Prostate gland (tissue), 2 donors: ENCODE results near the gene CCDC92. TPM values are rescaled to one million over a fixed set of nuclear protein-coding genes. Genes with fewer than 3 reads are reported as not detected.

Experiments used
- DNase-seq: peaks from one replicate; pipeline ENCODE4 v3.0.0-alpha.2; 2019; ENCODE audit warnings: low spot score
- H3K27ac ChIP-seq, 2 donors: fragments of 200-600 bp; sonication (generic); 2 replicates each; pipeline ENCODE4 v1.5.1; 2017 to 2019
- H3K27me3 ChIP-seq: fragments of 200-600 bp; sonication (generic); replicated peaks from 2 replicates; pipeline ENCODE4 v1.5.1; 2019; ENCODE audit not compliant: insufficient read depth
- H3K36me3 ChIP-seq, 2 donors: fragments of 200-600 bp; sonication (generic); 1 replicate in 1 of 2; 2 replicates in 1 of 2; pipeline versions ENCODE4 v1.5.1 to v1.8.1; 2017 to 2019
- H3K4me1 ChIP-seq: fragments of 200-600 bp; sonication (generic); replicated peaks from 2 replicates; pipeline ENCODE4 v1.5.1; 2019
- H3K4me3 ChIP-seq, 2 donors: fragments of 200-600 bp; sonication (generic); 2 replicates each; pipeline ENCODE4 v1.5.1; 2017 to 2019
- H3K9me3 ChIP-seq: fragments of 200-600 bp; sonication (generic); 2 replicates; pipeline ENCODE4 v1.5.1; 2017
- CTCF ChIP-seq, 4 experiments: fragments of 200-600 bp in 2 of 4; fragments of 450-650 bp in 2 of 4; sonication (generic) in 2 of 4; IDR thresholded peaks; 1 replicate in 3 of 4; 2 replicates in 1 of 4; pipeline ENCODE4 v1.5.1; 2016 to 2019; ENCODE audit warnings: antibody characterized with exemption in 4 of 4, mild to moderate bottlenecking in 2 of 4, moderate library complexity in 2 of 4
- POLR2A ChIP-seq: fragments of 450-650 bp; IDR thresholded peaks from one replicate; pipeline ENCODE4 v1.6.1; 2016; ENCODE audit warnings: antibody characterized with exemption, mild to moderate bottlenecking
- POLR2AphosphoS5 ChIP-seq: sonication (generic); formaldehyde crosslinking; IDR thresholded peaks from one replicate; pipeline ENCODE4 v1.6.1; 2017; ENCODE audit warnings: antibody characterized with exemption
- WGBS: methylation state at CpG from one replicate; pipeline ENCODE4 v1.1.5; 2018; 5-methylcytosine and 5-hydroxymethylcytosine counted together
- intact Hi-C: fragments of 100-400 bp; cut with DNase I; formaldehyde crosslinking; loops from one replicate; pipeline ENCODE4 v1.14.2; 2022
- total RNA-seq, 2 donors: library from RNA; depleted of rRNA; stranded (reverse); fragments of >200 nt; gene quantifications; one replicate each; pipeline ENCODE4 v1.1.0, GENCODE V29; 2016

Gene CCDC92
- 10 to 100 TPM; 22.4 to 42.9 TPM for total RNA-seq

- no peaks in the 10 kb centered on the region for H3K27me3 ChIP-seq
- intact Hi-C loops: loop anchor here (2.0 kb wide), 1 partner anchor 262 kb away; no protein-coding TSS in a partner anchor
- peak within 1 kb of the TSS; percentile 94 to 95 for H3K27ac ChIP-seq
- peak within 1 kb of the TSS; percentile 99 for H3K4me3 ChIP-seq
- H3K9me3 ChIP-seq: no peaks in the 10 kb centered on the region
- WGBS: under 1% methylated on average over 38 of the region's 138 CpGs
- no peaks in the 10 kb centered on the region for H3K36me3 ChIP-seq
- DNase-seq: peak; percentile 91
- H3K4me1 ChIP-seq: peaks cover 2% of the 10 kb centered on the region
- TF ChIP-seq CTCF (IDR thresholded peaks at IDR 0.05) (peak in 2 of 4 experiments; percentile 34 to 35), POLR2A (peak; percentile 79), POLR2AphosphoS5 (peak; percentile 46)
Measured at GRCh38 chr12:123972457-123973401, at the start of gene CCDC92, which contains the start of gene ZNF664. CCDC92 (minus strand) TSS chr12:123972831; CDS start chr12:123944305, 28,526 bp downstream. ZNF664 (plus strand) TSS chr12:123973215; CDS start chr12:124012145, 38,930 bp downstream.

- Histone ChIP-seq H3K4me3 (no peak overlapping the region), H3K9me3 (no peaks in the 10 kb centered on the region), H3K4me1 (no peaks in the 10 kb centered on the region), H3K27me3 (no peaks in the 10 kb centered on the region), H3K27ac (no peak overlapping the region), H3K36me3 (no peaks in the 10 kb centered on the region)
- intact Hi-C loops: no loop called here
- 91% methylated on average over 3 of the region's 3 CpGs for WGBS
- no peak for DNase-seq
- TF ChIP-seq POLR2A (no peak), POLR2AphosphoS5 (no peak), CTCF (IDR thresholded peaks at IDR 0.05) (no peak)
Measured at GRCh38 chr12:124022161-124022560, 49.5 kb upstream of the CCDC92 start.

- no peak overlapping the region for H3K4me3 ChIP-seq
- H3K9me3 ChIP-seq: no peaks in the 10 kb centered on the region
- no peaks in the 10 kb centered on the region for H3K27me3 ChIP-seq
- H3K4me1 ChIP-seq: no peaks in the 10 kb centered on the region
- no peak for TF ChIP-seq POLR2AphosphoS5
- intact Hi-C loops: no loop called here
- WGBS: 63% methylated on average over 3 of the region's 3 CpGs
- peak overlapping the region in 1 of 2 donors; percentile 15 for H3K27ac ChIP-seq
- DNase-seq: no peak
- no peaks in the 10 kb centered on the region for H3K36me3 ChIP-seq
Measured at GRCh38 chr12:124021007-124021406, 48.4 kb upstream of the CCDC92 start.

- TF ChIP-seq POLR2A (no peak), POLR2AphosphoS5 (no peak), CTCF (IDR thresholded peaks at IDR 0.05) (no peak)
- H3K36me3 ChIP-seq: no peaks in the 10 kb centered on the region
- H3K9me3 ChIP-seq: no peaks in the 10 kb centered on the region
- DNase-seq: no peak
- H3K4me3 ChIP-seq: no peak overlapping the region
- no peaks in the 10 kb centered on the region for H3K27me3 ChIP-seq
- intact Hi-C loops: no loop called here
- H3K27ac ChIP-seq: no peak overlapping the region
- no peaks in the 10 kb centered on the region for H3K4me1 ChIP-seq
- WGBS: 46% methylated on average over 2 of the region's 2 CpGs
Measured at GRCh38 chr12:124020514-124020949, 47.9 kb upstream of the CCDC92 start.

GRCh38 chr12:124019115-124019514 lies 46.5 kb upstream of the CCDC92 start:
- intact Hi-C loops: no loop called here
- H3K4me3 ChIP-seq: no peak overlapping the region
- no peaks in the 10 kb centered on the region for H3K27me3 ChIP-seq
- TF ChIP-seq CTCF (IDR thresholded peaks at IDR 0.05) (no peak), POLR2A (no peak), POLR2AphosphoS5 (no peak)
- H3K36me3 ChIP-seq: no peaks in the 10 kb centered on the region
- H3K4me1 ChIP-seq: no peaks in the 10 kb centered on the region
- H3K27ac ChIP-seq: no peak overlapping the region
- DNase-seq: no peak
- H3K9me3 ChIP-seq: no peaks in the 10 kb centered on the region
